Measurements from ENCODE around the gene FBXW11.

DNA sequence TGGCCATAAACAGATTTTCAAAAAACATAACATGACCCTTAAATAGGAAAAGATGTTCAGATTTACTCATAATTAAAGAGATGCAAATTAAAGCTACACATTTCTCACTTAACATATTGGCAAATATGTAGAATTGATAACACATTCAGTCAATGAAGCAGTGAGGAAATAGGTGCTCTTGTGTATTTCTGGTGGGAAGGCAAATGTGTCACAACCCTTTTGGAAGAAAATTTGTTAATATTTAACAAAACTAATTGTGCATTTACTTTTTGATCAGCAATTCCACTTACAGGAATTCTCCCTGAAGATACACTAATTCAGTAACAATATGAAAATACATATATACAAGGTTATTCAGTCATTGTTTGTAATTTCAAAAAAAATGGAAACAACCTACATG, 68.1 kb downstream of the FBXW11 start:
- TF ChIP-seq, protein P1, sequence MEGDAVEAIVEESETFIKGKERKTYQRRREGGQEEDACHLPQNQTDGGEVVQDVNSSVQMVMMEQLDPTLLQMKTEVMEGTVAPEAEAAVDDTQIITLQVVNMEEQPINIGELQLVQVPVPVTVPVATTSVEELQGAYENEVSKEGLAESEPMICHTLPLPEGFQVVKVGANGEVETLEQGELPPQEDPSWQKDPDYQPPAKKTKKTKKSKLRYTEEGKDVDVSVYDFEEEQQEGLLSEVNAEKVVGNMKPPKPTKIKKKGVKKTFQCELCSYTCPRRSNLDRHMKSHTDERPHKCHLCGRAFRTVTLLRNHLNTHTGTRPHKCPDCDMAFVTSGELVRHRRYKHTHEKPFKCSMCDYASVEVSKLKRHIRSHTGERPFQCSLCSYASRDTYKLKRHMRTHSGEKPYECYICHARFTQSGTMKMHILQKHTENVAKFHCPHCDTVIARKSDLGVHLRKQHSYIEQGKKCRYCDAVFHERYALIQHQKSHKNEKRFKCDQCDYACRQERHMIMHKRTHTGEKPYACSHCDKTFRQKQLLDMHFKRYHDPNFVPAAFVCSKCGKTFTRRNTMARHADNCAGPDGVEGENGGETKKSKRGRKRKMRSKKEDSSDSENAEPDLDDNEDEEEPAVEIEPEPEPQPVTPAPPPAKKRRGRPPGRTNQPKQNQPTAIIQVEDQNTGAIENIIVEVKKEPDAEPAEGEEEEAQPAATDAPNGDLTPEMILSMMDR (IDR thresholded peaks at IDR 0.05) = no peak
- no peak for TF ChIP-seq POLR2A (IDR thresholded peaks at IDR 0.05)

Measured in body of pancreas (tissue), 4 donors.